AML-193 (cell line): ENCODE results near the gene C12orf57.
"Not testable (repeated sequence)": the region's sequence is repeated elsewhere in the genome, so short reads cannot be mapped to it uniquely, and the experiment has no call there.

ENCODE experiments used
- DNase-seq, 2 experiments: peaks; one replicate each; lab custom pipeline; 2025; lab: John Stamatoyannopoulos, UW

Gene C12orf57, protein sequence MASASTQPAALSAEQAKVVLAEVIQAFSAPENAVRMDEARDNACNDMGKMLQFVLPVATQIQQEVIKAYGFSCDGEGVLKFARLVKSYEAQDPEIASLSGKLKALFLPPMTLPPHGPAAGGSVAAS

DNA sequence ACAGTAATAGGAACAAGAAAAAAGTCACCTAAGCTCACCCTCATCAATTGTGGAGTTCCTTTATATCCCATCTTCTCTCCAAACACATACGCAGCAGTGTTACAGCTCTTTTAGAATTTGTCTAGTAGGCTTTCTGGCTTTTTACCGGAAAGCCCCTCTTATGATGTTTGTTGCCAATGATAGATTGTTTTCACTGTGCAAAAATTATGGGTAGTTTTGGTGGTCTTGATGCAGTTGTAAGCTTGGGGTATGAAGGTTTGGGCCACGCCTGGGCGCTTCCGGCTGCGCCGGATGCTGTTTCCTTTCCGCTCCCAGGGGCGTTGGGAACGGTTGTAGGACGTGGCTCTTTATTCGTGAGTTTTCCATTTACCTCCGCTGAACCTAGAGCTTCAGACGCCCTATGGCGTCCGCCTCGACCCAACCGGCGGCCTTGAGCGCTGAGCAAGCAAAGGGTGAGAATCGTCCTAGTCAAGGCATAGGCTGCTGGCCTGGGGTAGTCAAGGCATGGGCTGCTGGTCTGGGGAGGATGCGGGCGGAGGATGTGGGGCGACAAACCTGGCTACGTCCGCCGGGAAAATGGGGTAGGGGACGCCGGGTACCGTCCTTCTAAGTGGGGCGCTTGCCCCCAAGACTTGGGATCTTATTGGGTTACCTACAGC is at the start of gene C12orf57, which contains the start of gene RNU7-1:
Gene C12orf57, plus strand, starts transcription at position 301 of the 659 bp plus-strand sequence. Its CDS starts 100 bp downstream, at position 401.
Gene RNU7-1, plus strand, starts transcription at position 95 of the 659 bp plus-strand sequence.
- DNase-seq: peak; percentile 80 to 89

DNA sequence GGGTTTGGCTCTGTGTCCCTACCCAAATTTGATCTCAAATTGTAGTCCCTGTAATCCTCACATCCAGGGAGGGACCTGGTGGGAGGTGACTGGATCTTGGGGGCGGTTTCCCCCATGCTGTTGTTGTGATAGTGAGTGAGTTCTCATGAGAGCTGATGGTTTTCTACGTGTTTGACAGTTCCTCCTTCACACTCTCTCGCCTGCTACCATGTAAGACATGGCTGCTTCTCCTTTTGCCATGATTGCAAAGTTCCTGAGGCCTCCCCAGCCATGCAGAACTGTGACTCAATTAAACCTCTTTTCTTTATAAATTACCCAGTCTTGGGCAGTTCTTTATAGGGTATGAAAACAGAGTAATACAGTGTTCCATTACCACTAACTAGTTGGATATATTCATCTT is 49.5 kb upstream of the C12orf57 start:
- no peak for DNase-seq

DNA sequence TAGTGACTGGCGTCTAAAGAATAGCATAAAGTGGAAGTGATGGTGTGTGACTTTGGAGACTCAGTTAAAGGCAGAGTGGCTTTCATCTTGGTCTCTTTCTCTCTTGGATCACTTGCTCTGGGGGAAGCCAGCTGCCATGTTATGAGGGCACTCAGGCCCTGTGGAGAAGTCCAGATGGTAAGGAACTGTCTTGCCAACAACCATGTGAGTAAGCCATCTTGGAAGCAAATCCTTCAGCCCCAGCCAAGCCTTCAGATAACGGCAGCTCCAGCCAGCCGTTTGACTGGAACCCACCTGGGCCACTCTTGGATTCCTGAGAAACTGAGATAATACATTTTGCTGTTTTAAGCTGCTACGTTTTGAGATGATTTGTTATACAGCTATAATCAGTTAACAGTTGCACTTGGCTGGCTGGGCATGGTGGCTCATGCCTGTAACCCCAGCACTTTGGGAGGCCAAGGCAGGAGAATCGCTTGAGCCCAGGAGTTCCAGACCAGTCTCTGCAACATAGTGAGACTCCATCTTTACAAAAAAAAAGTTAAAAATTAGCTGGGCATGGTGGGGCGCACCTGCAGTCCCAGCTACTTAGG is 46.9 kb upstream of the C12orf57 start:
- no peak for DNase-seq

DNA sequence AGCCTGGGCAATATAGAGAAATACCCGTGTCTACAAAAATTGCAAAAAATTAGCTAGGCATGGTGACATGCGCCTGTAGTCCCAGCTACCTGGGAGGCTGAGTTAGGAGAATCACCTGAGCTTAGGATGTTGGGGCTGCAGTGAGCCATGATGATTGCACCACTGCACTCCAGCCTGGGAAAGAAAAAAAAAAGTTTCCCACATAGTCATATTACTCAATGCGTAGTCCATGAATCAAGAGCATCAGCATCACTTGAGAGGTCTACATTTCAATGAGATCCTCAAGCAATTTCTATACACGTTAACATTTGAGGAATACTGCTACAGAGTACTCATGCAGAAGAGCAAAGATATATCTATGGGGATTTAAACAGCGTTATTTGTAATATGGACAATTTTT is 44.4 kb upstream of the C12orf57 start:
- no peak for DNase-seq

DNA sequence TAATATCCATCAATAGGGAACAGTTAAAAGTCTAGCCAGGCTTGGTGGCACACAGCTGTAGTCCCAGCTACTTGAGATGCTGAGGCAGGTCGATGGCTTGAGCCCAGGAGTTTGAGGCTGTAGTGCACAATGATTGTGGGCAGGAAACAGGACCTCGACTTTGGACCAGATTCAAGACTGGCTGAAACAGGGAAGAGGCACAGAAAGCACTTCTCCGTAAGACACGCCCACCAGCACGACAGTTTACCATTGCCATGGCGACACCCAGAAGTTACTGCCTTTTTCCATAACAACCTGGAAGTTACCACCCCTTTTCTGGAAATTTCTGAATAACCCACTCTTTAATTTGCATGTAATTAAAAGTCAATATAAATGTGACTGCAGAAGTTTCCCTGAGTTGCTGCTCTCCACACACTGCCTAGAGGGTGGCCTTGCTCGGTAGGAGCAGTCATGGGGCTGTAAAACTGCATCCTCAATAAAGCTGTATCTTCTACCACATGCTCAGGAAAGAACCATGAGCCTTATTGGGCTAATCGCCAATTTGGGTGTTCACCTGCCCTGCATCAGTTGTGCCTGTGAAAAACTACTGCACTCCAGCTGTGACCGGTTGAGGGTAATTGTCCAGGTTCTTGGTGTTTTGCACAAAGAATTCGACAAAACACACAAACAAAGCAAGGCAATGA is 43.8 kb upstream of the C12orf57 start:
- DNase-seq: peak; percentile 72 to 75

DNA sequence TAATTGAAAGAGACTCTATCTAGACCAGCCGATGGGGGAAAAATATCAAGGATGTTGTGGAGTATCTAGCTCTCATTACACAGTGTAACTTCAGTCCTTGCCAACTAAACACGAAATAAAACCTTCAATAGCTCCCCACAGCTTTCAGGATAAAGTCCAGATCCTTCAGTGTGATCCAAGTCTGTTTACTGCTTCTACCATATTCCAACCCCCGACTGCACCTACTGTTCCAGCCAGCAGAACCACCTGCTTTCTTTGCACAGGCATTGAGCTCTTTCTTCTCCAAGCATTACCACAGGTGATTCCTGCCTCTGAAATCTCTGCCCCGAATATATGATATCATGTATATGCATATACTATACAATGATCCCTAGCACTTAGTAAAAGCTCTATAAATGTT is 41.4 kb upstream of the C12orf57 start:
- DNase-seq: no peak

DNA sequence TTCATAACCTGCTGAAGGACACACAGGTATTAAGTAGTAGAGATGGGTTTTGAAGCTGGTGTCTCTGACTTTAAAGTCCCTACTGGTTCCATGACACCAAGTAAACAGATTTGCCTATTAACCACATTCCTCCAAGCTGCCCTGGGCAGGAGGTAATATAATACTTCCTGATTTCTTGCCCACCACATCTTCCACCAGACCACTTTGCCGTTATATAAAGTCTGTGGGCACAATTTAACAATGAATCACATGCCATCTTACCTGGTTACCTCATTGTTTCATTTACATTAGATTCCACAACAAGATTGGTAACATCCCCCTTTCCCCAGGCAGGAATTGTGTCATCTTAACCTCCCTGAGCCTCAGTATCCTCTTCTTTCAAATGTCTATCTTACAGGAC is 40.1 kb upstream of the C12orf57 start:
- no peak for DNase-seq

DNA sequence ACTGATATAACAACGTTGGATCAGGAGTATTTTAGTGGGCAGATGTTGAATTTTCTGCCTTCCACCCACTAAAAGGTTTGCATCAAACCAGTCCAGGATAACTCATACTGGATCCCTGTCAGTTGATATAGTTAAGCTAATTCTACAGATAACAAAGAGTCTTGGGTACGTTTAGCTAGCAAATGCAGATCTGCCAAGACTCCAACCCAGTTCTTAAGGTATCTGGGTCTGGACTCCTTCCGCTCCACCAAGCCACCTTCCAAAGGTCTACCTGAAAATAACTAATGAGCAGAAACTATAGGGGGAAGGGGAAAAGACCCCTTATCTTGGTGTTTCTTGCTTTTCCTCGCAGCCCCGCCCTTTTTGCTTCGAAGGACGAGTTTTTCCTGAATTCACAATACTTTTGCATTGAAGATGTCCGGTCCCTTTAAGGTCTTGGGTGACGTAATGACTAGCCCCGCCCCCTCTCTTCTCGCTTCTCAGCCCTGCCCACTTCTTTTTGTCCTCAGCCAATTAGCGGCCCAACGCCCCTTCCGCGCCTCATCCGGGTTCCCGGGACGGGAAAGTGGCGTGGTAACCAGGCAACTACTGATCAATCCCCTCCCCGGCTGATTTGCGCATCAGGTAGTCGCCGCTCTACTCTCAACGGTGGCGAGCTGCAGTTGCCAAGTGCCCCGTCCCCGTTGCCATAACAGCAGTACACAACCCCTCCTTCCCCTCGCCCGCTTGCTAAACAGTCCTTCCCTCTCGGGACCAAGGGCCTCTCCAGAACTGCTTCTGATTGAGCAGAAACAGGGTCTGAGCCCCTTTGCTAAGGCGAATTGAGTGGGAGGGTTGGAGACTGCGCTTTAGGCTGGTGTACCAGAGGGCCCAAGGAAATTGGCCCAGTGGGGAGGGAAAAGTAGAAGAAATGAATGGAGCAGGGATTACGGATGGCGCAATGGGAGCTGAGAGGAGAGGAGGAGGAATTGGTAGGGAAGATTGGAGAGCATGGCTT is 39.2 kb upstream of the C12orf57 start, which contains the start of gene LRRC23:
Gene LRRC23, plus strand, starts transcription at position 543 of the 997 bp plus-strand sequence. CDS start 812 bp downstream, outside the sequence.
- DNase-seq: peak; percentile 93

DNA sequence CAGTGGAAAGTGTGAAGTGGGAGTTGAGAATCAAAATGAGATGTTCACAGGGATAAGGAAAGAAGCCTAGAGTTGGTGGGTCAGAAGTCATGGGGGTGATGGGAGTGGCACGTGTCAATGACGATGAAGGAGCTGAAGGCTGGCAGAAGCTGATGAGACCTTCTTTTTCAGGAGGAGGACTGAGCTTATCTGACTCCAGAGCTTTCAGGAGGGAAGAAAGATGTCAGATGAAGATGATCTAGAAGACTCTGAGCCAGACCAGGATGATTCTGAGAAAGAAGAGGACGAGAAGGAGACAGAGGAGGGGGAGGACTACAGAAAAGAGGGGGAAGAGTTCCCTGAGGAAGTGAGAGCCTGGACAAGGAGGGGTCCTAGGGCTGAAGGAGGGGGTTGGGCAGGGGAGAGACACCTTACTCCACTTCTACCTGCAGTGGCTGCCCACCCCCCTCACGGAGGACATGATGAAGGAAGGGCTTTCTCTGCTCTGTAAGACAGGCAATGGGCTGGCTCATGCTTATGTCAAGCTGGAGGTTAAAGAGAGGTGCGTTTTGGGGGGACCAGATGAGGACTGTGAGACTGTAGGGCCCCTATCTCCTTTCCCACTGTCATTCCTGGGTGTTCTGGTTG is 38.3 kb upstream of the C12orf57 start:
- DNase-seq: no peak

DNA sequence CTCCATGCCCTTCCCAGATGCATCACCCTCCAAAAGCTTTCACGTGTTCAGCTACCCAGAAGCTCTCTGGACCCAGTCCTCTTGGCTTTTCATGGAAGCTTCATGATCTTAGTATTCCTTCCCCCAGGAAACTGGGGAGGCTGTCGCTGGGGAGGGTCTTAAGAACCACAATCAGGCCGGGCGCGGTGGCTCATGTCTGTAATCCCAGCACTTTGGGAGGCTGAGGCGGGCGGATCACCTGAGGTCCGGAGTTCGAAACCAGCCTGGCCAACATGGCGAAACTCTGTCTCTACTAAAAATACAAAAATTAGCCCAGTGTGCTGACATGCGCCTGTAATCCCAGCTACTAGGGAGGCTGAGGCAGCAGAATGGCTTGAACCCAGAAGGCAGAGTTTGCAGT is 35.7 kb upstream of the C12orf57 start:
- DNase-seq: not testable (repeated sequence)

DNA sequence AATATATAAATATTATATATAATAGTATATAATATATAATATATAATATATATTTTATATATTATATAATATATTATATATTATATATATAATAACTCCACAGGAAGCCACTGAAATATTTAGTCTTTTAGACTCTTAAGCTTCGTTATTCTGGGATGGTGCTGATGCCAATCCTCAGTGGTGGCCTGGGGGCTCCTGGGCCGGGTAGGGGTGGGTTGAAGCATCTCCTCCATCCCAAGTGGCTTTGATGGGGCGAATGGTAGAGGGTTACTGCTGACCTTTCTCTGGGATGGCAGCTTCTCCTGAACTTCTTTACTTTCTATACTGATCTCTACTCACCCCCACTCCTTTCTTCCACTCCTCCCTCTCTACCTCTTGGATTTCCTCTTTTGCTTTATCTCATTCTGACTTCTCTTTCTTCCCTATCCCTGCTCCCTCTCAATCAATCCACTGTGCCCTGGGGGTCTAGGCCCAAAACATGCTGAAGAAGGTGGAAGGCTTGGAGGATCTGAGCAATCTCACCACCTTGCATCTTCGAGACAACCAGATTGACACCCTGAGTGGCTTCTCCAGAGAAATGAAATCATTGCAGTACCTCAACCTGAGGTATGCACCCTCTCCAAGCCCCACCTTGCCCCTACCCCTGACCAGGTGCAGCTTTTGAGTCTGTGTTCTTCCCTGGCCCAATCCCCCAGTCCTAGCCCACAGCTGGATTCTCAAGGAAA is 34.2 kb upstream of the C12orf57 start:
- DNase-seq: no peak

DNA sequence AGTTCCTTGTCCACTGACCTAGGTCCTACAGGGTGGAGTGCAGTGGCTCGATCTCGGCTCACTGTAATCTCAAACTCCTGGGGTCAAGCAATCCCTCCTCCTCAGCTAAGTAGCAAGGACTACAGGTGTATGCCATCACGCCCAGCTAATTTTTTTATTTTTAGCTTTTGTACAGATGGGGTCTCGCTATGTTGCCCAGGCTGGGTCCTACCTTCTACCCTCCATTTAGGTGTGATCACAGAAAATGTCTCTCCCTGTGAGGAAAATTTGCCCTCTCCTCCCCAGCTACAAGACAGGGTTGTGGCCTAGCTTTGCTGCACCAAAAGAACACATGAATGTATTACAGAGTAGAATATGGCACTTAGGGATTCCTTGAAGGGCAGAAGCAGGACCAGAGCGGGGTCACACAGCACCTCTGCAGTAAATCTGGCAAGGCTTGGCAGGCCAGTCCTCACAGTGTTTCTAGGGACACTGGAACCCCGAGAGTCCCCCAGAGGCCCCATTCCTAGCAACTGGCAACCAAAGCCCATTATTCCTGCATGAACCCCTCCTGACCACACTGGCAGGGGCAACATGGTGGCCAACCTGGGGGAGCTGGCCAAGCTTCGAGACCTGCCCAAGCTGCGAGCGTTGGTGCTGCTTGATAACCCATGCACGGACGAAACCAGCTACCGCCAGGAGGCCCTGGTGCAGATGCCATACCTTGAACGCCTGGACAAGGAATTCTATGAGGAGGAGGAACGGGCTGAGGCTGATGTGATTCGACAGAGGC is 31.5 kb upstream of the C12orf57 start:
- DNase-seq: no peak

DNA sequence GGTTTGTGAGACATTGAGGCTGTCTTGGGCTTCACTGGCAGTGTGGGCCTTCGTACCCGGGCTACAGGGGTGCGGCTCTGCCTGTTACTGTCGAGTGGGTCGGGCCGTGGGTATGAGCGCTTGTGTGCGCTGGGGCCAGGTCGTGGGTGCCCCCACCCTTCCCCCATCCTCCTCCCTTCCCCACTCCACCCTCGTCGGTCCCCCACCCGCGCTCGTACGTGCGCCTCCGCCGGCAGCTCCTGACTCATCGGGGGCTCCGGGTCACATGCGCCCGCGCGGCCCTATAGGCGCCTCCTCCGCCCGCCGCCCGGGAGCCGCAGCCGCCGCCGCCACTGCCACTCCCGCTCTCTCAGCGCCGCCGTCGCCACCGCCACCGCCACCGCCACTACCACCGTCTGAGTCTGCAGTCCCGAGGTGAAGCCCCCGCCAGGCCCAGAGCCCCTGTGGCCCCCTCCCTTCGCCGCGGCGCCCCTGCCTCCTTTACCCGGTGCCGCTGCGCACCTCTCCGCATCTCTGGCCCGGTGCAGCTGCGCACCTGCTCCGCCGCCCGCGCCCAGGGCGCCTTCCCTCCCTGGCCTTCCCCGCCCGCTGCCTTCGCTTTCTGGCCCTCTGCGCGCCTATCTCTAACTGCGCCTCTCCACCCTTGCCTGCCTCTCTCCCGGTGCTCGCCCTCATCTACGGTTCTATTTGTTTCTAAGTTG is 29.4 kb upstream of the C12orf57 start, which contains the start of gene ENO2:
Gene ENO2, plus strand, starts transcription at position 335 of the 701 bp plus-strand sequence. CDS start 1,253 bp downstream, outside the sequence.
- DNase-seq: no peak

DNA sequence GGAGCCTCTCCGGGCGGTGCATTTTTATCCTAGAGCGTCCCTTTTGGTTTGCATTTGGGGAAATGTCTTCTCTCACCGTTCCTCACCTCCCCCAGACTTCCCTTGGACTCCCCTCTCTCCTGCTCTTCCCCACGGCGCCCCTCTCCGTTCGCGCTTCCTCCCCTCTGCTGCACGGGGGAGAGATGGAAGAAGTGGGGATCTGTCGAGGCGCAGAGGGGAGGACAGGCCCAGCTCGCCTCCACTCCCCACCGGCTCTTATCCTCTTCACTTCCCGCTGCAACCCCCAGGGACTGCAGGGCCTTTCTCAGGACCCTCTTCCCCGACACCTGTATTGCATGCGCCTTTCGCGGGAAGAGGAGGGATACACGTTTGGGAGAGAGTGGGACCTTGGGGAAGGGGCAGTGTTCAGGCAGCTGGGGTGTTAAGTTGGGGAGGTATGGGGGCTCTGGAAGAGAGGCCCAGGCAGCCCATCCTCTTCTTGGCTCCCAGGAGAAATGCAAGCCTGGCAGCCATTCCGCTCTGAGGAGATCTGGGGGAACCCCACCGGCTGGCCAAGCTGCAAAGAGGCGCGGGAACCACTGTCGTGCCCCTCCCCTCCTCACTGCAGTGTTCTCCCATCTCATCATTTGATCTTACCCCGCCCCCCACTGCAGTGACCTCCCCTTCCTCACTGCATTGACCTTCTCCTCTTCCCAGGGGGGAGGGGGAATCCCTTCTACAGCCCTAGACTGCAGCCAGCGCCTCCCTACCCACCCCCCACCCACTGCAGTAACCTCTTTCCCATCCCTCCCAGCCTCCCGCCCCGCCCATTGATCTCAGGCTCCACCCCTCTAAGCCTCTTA is 28.7 kb upstream of the C12orf57 start:
- DNase-seq: no peak

DNA sequence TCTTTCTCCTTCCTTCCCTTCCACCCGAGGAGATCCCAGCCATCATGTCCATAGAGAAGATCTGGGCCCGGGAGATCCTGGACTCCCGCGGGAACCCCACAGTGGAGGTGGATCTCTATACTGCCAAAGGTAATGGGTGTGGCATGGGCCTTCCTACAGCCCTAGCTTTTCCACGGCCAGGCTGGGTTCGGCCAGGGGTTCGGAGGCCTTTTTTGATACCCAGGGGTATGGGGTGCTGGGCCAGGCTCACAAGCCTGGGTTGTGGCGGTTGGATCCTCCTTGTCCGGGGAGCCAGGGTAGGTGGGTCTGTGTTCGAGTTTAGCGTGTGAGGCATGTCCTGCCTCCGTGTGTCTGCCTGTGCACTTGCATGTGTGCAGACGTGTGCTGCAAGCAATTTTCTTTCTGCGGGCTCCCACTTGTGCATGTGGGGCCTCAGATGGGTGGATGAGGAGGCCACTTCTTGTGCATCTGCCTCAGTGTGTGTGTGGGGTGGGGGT is 28.0 kb upstream of the C12orf57 start:
- DNase-seq: no peak

DNA sequence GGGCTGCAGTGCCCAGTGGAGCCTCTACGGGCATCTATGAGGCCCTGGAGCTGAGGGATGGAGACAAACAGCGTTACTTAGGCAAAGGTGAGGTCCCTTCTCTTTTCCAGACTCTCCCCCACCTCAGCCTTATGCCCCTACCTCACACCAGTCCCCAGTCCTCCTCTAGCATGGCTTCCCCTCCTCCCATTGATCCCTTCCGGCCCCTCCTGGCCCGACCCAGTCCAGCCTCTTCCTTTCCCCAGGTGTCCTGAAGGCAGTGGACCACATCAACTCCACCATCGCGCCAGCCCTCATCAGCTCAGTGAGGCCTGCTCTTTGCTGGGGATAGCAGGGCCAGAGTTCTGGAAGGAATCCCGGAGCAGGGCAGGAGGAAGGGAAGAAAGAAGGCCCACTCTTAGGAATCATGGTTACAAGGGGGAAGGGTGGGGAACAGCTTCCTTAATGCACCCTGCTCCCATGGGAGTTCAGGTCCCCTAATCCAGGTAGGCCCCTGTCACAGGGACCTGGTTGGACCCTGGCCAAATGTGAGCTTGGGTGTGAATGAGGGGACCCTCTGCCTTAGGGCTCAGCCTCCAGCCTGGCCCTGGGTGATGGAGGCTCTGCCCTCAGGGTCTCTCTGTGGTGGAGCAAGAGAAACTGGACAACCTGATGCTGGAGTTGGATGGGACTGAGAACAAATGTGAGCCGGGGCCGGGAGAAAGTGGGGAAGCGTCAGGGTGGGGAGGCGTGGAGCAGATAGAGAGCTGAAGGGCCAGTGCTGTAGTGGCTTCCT is 27.2 kb upstream of the C12orf57 start:
- DNase-seq: no peak
